Measurements from ENCODE around the gene OR12D3.
"Not testable (repeated sequence)": the region's sequence is repeated elsewhere in the genome, so short reads cannot be mapped to it uniquely, and the experiment has no call there.

The OR12D3 gene, protein sequence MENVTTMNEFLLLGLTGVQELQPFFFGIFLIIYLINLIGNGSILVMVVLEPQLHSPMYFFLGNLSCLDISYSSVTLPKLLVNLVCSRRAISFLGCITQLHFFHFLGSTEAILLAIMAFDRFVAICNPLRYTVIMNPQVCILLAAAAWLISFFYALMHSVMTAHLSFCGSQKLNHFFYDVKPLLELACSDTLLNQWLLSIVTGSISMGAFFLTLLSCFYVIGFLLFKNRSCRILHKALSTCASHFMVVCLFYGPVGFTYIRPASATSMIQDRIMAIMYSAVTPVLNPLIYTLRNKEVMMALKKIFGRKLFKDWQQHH

GRCh38 chr6:29375191-29375590, at the start of gene OR12D3:
TSS of gene OR12D3 (minus strand) at chr6:29375291. CDS start at chr6:29375287, 4 bp downstream.
- DNase-seq (ENCODE audit: low spot score): no peak

DNA sequence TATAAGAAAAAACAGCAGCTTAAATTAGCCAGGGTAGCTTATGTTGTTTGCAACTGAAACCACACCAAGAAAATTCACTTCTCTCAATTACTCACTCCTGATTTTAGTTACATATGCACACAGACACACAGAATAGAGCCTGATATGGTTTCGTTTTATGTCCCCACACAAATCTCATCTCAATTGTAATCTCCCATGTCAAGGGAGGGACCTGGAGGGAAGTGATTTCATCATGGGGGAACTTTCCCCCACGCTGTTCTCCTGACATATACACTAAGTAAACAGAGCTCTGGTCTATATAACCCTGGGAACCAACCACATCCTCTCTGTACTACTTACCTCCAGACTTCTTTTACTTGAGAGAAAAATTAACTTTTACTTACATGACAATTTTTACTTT, 49.5 kb upstream of the OR12D3 start:
- no peak for DNase-seq (ENCODE audit: low spot score)

DNA sequence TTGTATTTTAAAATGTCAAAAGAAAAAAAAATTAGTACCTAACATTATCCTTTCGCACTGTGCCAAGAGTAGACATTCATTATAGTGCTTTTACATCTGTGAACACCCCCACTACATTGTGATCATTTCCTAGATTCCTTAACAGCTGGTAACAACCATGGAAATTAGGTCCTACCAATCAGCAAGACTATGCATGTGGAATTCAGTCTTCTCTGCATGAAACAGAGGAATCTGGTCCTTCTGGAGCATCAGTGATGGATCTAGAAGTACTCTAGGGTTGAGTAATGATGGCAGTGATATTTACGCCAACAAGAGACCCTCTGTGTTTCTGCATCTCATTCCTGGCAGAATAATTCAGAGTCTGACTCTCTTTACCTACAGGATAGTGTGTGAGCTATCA, 49.1 kb upstream of the OR12D3 start:
- no peak for DNase-seq (ENCODE audit: low spot score)

GRCh38 chr6:29419516-29419915, 44.4 kb upstream of the OR12D3 start:
- DNase-seq (ENCODE audit: low spot score): no peak

- DNase-seq (ENCODE audit: low spot score): no peak
Measured at GRCh38 chr6:29414588-29414987, 39.5 kb upstream of the OR12D3 start, which contains the start of gene OR12D1. TSS of gene OR12D1 (plus strand) at chr6:29414928.

- no peak for DNase-seq (ENCODE audit: low spot score)
Measured at GRCh38 chr6:29403801-29404200, 28.7 kb upstream of the OR12D3 start.

DNA sequence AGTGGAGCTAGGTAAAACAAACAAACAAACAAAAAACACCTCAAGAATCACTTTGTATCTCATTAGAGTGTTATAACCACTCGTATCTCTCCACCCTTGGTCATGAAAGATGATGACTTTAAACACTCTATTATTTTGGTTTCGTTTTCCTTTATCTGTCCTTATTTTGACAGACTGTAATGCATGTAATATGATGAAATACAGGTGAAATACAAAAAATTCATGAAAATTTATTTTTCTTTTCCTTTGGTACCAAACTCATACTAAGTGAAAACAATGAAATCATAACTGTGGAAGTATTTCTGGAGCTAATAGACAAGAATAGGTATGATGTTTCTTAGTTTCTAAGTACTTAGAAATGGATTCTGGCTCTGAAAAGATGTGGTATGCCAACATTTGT, 24.4 kb upstream of the OR12D3 start:
- DNase-seq (ENCODE audit: low spot score): no peak

DNA sequence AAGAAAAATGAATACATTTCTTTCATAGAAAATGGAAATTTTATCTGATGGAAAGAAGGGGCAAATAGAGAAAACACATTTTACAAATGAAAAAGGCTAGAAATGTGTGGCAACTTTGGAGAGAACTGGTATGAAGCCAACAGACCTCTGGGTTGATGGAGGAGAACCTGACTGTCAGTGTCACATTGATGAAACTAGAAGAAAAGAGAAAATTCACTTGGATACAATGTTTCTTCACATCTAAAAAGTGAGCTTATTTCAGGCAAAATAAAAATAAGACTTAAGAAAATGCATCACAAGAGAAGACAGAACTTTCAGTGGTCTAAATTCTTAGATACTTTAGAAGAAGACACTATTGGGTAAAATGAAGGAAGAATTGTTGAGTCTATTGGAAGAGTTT, 20.2 kb upstream of the OR12D3 start, which contains the start of gene OR12D2:
OR12D2 (plus strand) TSS at position 301 of the 400 bp plus-strand sequence. CDS start 1,069 bp downstream, outside the sequence.
- no peak for DNase-seq (ENCODE audit: low spot score)

- DNase-seq (ENCODE audit: low spot score): no peak
Measured at GRCh38 chr6:29388533-29388932, 13.4 kb upstream of the OR12D3 start.

DNA sequence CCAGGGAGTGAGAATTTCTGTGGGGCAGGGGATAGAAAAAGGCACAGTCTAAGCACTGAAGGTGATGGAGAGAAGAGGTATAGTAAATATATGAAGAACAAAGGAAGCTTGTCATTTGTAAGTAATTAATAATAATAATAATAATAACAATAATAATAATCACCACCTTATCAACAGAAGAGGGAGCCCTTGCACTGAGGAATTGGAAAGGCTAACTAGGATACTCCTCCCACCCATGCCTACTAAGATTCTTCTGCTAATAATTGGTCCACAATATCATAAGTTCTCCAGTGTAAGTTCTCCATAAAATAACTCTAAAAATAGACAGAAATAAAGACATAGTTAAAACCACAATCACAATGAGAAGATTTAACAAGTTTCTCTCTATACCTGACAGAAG, 912 bp upstream of the OR12D3 start:
- no peak for DNase-seq (ENCODE audit: low spot score)

DNA sequence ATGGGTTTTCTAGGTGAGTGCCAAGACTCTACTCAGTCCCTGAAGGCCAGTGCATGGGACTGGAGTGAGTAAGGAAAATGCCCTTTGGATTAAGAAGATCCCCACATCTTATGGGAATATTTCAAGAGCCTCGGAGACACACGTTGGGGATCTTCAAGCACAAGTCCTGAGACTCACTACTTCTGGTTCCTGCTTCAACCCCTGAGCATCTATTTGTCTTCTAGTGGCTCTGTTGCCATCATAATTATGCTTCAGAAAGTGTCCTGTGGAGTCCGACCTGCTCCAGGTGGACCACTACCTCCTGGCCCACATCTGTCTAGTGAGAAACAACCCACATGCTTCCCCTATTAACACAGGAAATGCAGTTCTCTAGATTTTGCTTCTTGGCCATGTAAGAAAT, 6.3 kb downstream of the OR12D3 start, which contains the start of gene OR5V1:
OR5V1 (minus strand) TSS at position 101 of the 400 bp plus-strand sequence. CDS start 12,670 bp downstream, outside the sequence.
- DNase-seq (ENCODE audit: low spot score): no peak

DNA sequence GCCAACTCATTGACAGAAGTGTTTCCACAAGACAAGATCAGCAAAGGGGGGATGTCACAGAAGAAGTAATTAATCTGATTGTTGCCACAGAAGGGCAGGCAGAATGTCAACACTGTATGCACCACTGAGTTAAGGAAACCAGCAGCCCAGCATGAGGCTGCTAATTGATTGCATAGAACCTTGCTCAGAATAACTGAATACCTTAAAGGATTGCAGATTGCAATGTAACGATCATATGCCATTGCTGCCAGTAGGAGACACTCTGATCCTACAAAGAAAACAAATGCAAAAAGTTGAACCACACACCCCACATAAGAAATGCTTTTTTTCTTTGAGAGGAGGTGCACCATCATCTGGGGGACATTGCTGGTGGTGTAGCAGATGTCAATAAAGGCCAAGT, 19.5 kb downstream of the OR12D3 start:
- DNase-seq (ENCODE audit: low spot score): no peak

- DNase-seq (ENCODE audit: low spot score): no peak
Measured at GRCh38 chr6:29354980-29355379, 20.1 kb downstream of the OR12D3 start.

DNA sequence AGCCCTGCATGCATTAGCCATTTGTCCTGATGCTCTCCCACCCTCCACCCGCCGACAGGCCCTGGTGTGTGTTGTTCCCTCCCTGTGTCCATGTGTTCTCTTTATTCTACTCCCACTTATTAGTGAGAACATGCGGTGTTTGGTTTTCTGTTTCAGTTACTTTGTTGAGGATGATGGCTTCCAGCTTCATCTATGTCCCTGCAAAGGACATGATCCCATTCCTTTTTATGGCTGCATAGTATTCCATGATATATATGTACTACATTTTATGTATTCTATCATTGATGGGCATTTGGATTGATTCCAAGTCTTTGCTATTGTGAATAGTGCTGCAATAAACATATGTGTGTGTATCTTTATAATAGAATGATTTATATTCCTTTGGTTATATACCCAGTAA, 25.7 kb downstream of the OR12D3 start:
- not testable (repeated sequence) for DNase-seq (ENCODE audit: low spot score)

DNA sequence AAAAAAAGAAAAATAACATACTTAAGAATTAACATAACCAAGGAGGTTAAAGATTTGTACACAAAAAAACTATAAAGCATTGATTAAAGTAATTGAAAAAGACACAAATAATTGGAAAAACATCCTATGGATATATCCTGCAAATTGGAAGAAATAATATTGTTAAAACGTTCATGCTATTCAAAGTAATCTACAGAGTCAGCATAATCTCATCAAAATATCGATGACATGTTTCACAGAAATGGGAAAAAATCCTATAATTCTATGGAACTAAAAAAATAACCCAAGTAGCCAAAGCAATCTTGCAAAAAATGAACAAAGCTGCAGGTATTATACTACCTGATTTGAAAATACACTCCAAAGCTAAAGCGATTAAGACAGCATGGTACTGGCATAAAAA, 29.7 kb downstream of the OR12D3 start:
- DNase-seq (ENCODE audit: low spot score): no peak

DNA sequence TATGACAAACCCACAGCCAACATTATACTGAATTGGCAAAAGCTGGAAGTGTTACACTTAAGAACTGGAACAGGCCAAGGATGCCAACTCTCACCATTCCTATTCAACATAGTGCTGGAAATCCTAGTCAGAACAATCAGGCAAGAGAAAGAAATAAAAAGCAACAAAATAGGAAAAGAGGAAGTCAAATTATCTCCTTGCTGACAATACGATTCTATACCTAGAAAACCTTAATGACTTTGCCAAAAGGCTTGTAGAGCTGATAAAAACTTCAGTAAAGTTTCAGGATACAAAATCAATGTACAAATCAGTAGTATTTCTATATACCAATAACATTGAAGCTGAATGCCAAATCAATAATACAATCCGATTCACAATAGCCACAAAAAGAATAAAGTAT, 38.8 kb downstream of the OR12D3 start:
- DNase-seq (ENCODE audit: low spot score): no peak

GRCh38 chr6:29332676-29333075, 42.4 kb downstream of the OR12D3 start:
- no peak for DNase-seq (ENCODE audit: low spot score)

DNA sequence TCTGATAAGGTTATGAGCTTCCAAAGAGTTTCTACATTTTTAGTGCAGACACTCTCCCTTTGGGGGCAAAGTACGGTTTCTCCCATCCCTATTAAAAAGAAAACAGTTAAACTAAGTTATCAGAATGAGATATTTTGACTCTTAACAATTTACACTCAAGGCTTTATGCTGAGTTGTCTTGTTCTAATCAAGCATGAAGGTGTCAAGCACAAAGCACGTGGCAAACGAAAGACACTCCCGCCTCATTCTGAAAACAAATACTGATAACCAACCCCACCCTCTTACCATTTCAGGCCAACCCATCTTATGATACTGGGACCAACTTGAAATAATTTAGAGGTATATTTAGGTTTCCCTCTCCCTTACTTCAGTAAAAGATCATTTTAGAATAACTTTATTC, 49.3 kb downstream of the OR12D3 start:
- no peak for DNase-seq (ENCODE audit: low spot score)

All from left forelimb (tissue), 1 donor.